H9 (cell line): ENCODE measurements around the gene USP37. TPM values are rescaled to one million over a fixed set of nuclear protein-coding genes. Genes with fewer than 3 reads are reported as not detected.

Source experiments
- DNase-seq: peaks from one replicate; pipeline ENCODE4 v3.0.0-alpha.2; 2017
- H2AFZ ChIP-seq: one replicate; pipeline ENCODE4 v1.6.1; 2013; ENCODE audit warnings: mild to moderate bottlenecking, low read length, control low read depth, moderate library complexity
- H2AK5ac ChIP-seq: 2 replicates; pipeline ENCODE4 v1.6.1; 2013; ENCODE audit warnings: low read length, control low read depth, mixed read lengths; ENCODE audit not compliant: insufficient read length
- H2BK120ac ChIP-seq: one replicate; pipeline ENCODE4 v1.6.1; 2013; ENCODE audit warnings: low read depth, mild to moderate bottlenecking, low read length, control low read depth, inconsistent platforms; ENCODE audit not compliant: poor library complexity, severe bottlenecking
- H2BK12ac ChIP-seq: 2 replicates; pipeline ENCODE4 v1.6.1; 2013; ENCODE audit warnings: low read length, control low read depth, mixed read lengths, low read depth; ENCODE audit not compliant: insufficient read length
- H2BK15ac ChIP-seq: 2 replicates; pipeline ENCODE4 v1.6.1; 2013; ENCODE audit warnings: low read depth, low read length, control low read depth
- H2BK20ac ChIP-seq: one replicate; pipeline ENCODE4 v1.6.1; 2013; ENCODE audit warnings: low read depth, mild to moderate bottlenecking, low read length, control low read depth, inconsistent platforms; ENCODE audit not compliant: poor library complexity, severe bottlenecking
- H2BK5ac ChIP-seq: 2 replicates; pipeline ENCODE4 v1.6.1; 2013; ENCODE audit warnings: low read length, control low read depth, mixed read lengths; ENCODE audit not compliant: insufficient read length
- H3K14ac ChIP-seq: 2 replicates; pipeline ENCODE4 v1.6.1; 2013; ENCODE audit warnings: low read length, control low read depth; ENCODE audit not compliant: insufficient read depth
- H3K18ac ChIP-seq: 2 replicates; pipeline ENCODE4 v1.6.1; 2013; ENCODE audit warnings: low read depth, mild to moderate bottlenecking, mixed read lengths, low read length, control low read depth; ENCODE audit not compliant: insufficient read length
- H3K23ac ChIP-seq: 2 replicates; pipeline ENCODE4 v1.6.1; 2013; ENCODE audit warnings: low read length, control low read depth, mixed read lengths, low read depth; ENCODE audit not compliant: insufficient read length
- H3K23me2 ChIP-seq: 2 replicates; pipeline ENCODE4 v1.6.1; 2013; ENCODE audit warnings: low read depth, mild to moderate bottlenecking, mixed read lengths, low read length, control low read depth; ENCODE audit not compliant: insufficient read length, poor library complexity, severe bottlenecking
- H3K27ac ChIP-seq: 2 replicates; pipeline ENCODE4 v1.5.1; 2013; ENCODE audit warnings: low read length, control low read depth, mixed read lengths, low read depth; ENCODE audit not compliant: insufficient read length
- H3K27me3 ChIP-seq: 2 replicates; pipeline ENCODE4 v1.6.1; 2013; ENCODE audit warnings: low read length, control low read depth, inconsistent platforms; ENCODE audit not compliant: insufficient read depth
- H3K4ac ChIP-seq: 2 replicates; pipeline ENCODE4 v1.6.1; 2013; ENCODE audit warnings: low read depth, mild to moderate bottlenecking, control low read depth, inconsistent platforms, low read length, moderate library complexity
- H3K4me1 ChIP-seq: 2 replicates; pipeline ENCODE4 v1.6.1; 2013; ENCODE audit warnings: low read length, control low read depth, inconsistent platforms; ENCODE audit not compliant: insufficient read depth
- H3K4me2 ChIP-seq: 2 replicates; pipeline ENCODE4 v1.6.1; 2013; ENCODE audit warnings: low read length, control low read depth, mixed read lengths; ENCODE audit not compliant: insufficient read length, insufficient read depth
- H3K56ac ChIP-seq: 2 replicates; pipeline ENCODE4 v1.6.1; 2013; ENCODE audit warnings: low read depth, mild to moderate bottlenecking, mixed read lengths, low read length, control low read depth; ENCODE audit not compliant: insufficient read length
- H3K79me1 ChIP-seq: 2 replicates; pipeline ENCODE4 v1.6.1; 2013; ENCODE audit warnings: low read depth, mild to moderate bottlenecking, moderate library complexity, low read length, control low read depth, inconsistent platforms; ENCODE audit not compliant: insufficient read depth, poor library complexity, severe bottlenecking
- H3K79me2 ChIP-seq: 2 replicates; pipeline ENCODE4 v1.6.1; 2013; ENCODE audit warnings: low read length, control low read depth, inconsistent platforms; ENCODE audit not compliant: insufficient read depth
- H3K9ac ChIP-seq: 2 replicates; pipeline ENCODE4 v1.6.1; 2013; ENCODE audit warnings: low read length, control low read depth, mixed read lengths; ENCODE audit not compliant: insufficient read length; ENCODE audit errors: extremely low read depth
- H3K9me3 ChIP-seq: one replicate; pipeline ENCODE4 v1.6.1; 2013; ENCODE audit warnings: low read depth, low read length, inconsistent platforms; ENCODE audit not compliant: control insufficient read depth
- H3T11ph ChIP-seq: one replicate; pipeline ENCODE4 v1.6.1; 2013; ENCODE audit warnings: mild to moderate bottlenecking, low read length, control low read depth, inconsistent platforms
- H4K20me1 ChIP-seq: one replicate; pipeline ENCODE4 v1.6.1; 2013; ENCODE audit not compliant: control insufficient read depth, insufficient read length, insufficient read depth
- H4K5ac ChIP-seq: 2 replicates; pipeline ENCODE4 v1.6.1; 2013; ENCODE audit warnings: low read depth, mild to moderate bottlenecking, mixed read lengths, low read length, control low read depth; ENCODE audit not compliant: insufficient read length
- H4K8ac ChIP-seq: replicated peaks from 2 replicates; pipeline ENCODE4 v1.6.1; 2013; ENCODE audit warnings: low read length, control low read depth, mixed read lengths, low read depth; ENCODE audit not compliant: insufficient read length
- H4K91ac ChIP-seq: 2 replicates; pipeline ENCODE4 v1.6.1; 2013; ENCODE audit warnings: low read depth, mild to moderate bottlenecking, moderate library complexity, mixed read lengths, low read length, control low read depth; ENCODE audit not compliant: insufficient read length
- H3K27ac Mint-ChIP-seq, 3 experiments: 2 replicates in 2 of 3; 3 replicates in 1 of 3; pipeline ENCODE4 v1.8.0; 2020 to 2021; ENCODE audit warnings: mixed read lengths in 3 of 3, mild to moderate bottlenecking in 1 of 3, moderate library complexity in 1 of 3
- H3K27me3 Mint-ChIP-seq: 2 replicates; pipeline ENCODE4 v1.8.0; 2021; ENCODE audit warnings: low read depth, mild to moderate bottlenecking, moderate library complexity, mixed read lengths
- H3K36me3 Mint-ChIP-seq, 3 experiments: 2 replicates in 2 of 3; 3 replicates in 1 of 3; pipeline ENCODE4 v1.8.0; 2020 to 2021; ENCODE audit warnings: low read depth in 3 of 3, mixed read lengths in 3 of 3; ENCODE audit not compliant: insufficient read depth in 1 of 3
- H3K4me1 Mint-ChIP-seq, 2 experiments: 2 replicates each; pipeline ENCODE4 v1.8.0; 2020; ENCODE audit warnings: mixed read lengths in 2 of 2
- H3K4me3 Mint-ChIP-seq, 2 experiments: 2 replicates in 1 of 2; 3 replicates in 1 of 2; pipeline ENCODE4 v1.8.0; 2020 to 2021; ENCODE audit warnings: mild to moderate bottlenecking in 2 of 2, mixed read lengths in 2 of 2, moderate library complexity in 1 of 2
- H3K9me3 Mint-ChIP-seq, 2 experiments: 2 replicates in 1 of 2; 3 replicates in 1 of 2; pipeline ENCODE4 v1.8.0; 2020; ENCODE audit warnings: mild to moderate bottlenecking in 2 of 2, mixed read lengths in 2 of 2, moderate library complexity in 1 of 2
- CTCF ChIP-seq: fragments of 200-600 bp; sonication (generic); conservative IDR thresholded peaks from 3 replicates; pipeline ENCODE4 v1.8.0; 2021; ENCODE audit warnings: antibody characterized with exemption, mild to moderate bottlenecking
- WGBS: extraction: QIAGEN DNeasy Blood & Tissue Kit; methylation state at CpG from one replicate; pipeline ENCODE4 v1.1.7; 2013; ENCODE audit warnings: missing lambda C conversion rate, low lambda C conversion rate, mixed read lengths; ENCODE audit not compliant: insufficient read length; ENCODE audit errors: extremely low coverage; 5-methylcytosine and 5-hydroxymethylcytosine counted together
- total RNA-seq: library from RNA; stranded (reverse); gene quantifications from 2 replicates; pipeline ENCODE4 v1.2.1, GENCODE V29; 2021

The USP37 gene
- total RNA-seq, 1 experiment from 2014 or later = 34.9 TPM

- no peaks in the 10 kb centered on the region for H4K20me1 ChIP-seq
- H2BK120ac ChIP-seq = no peak within 1 kb of the TSS
- H3K23ac ChIP-seq = no peak within 1 kb of the TSS
- Mint-ChIP-seq H3K4me1 (peaks cover 6 to 10% of the 10 kb centered on the region in 2 experiments), H3K36me3 (no peaks in the 10 kb centered on the region), H3K9me3 (no peaks in the 10 kb centered on the region), H3K27me3 (no peaks in the 10 kb centered on the region; the same call in 1 of the 2 replicates), H3K27ac (peak within 1 kb of the TSS in 2 of 3 experiments; percentile 2 to 65; a peak in 2 of 7 replicates), H3K4me3 (peak within 1 kb of the TSS in 1 of 2 experiments; percentile 44; a peak in 1 of 5 replicates)
- no peak within 1 kb of the TSS for H2BK5ac ChIP-seq
- H3K27ac ChIP-seq = no peak within 1 kb of the TSS
- H2BK12ac ChIP-seq = no peak within 1 kb of the TSS
- no peak within 1 kb of the TSS for H3K56ac ChIP-seq
- H4K5ac ChIP-seq = no peak within 1 kb of the TSS
- no peak within 1 kb of the TSS for H4K8ac ChIP-seq
- no peak within 1 kb of the TSS for H3K9ac ChIP-seq
- TF ChIP-seq CTCF = no peak
- H3T11ph ChIP-seq = no peak within 1 kb of the TSS
- no peak within 1 kb of the TSS for H2AK5ac ChIP-seq
- WGBS = no CpG with 5 or more reads among the region's 9 CpGs
- DNase-seq = peak; percentile 63
- no peak within 1 kb of the TSS for H3K14ac ChIP-seq
- H2BK15ac ChIP-seq = no peak within 1 kb of the TSS
- H2BK20ac ChIP-seq = no peak within 1 kb of the TSS
- no peaks in the 10 kb centered on the region for H3K4me1 ChIP-seq
- no peaks in the 10 kb centered on the region for H3K9me3 ChIP-seq
- no peak within 1 kb of the TSS for H4K91ac ChIP-seq
- no peaks in the 10 kb centered on the region for H3K79me1 ChIP-seq
- no peaks in the 10 kb centered on the region for H3K27me3 ChIP-seq
- no peak within 1 kb of the TSS for H3K4me2 ChIP-seq
- H2AFZ ChIP-seq = no peak within 1 kb of the TSS
- no peaks in the 10 kb centered on the region for H3K23me2 ChIP-seq
- no peak within 1 kb of the TSS for H3K4ac ChIP-seq
- no peaks in the 10 kb centered on the region for H3K79me2 ChIP-seq
- H3K18ac ChIP-seq = no peak within 1 kb of the TSS
These were observed 149.3 kb downstream of the USP37 start, which contains the start of gene VIL1 for GRCh38 chr2:218418717-218419458. TSS of gene VIL1 (plus strand) at chr2:218419123. CDS start at chr2:218423779, 4,656 bp downstream.
